GM19025 (cell line): Measurements from ENCODE around the gene VMP1.
"Not testable (repeated sequence)": the region's sequence is repeated elsewhere in the genome, so short reads cannot be mapped to it uniquely, and the experiment has no call there.

Experiments used
- ATAC-seq: cut with Tn5 transposase; IDR thresholded peaks from one replicate; pipeline ENCODE4 v1.9.1; 2021; ENCODE audit warnings: mild to moderate bottlenecking, low read depth, moderate library complexity; ENCODE audit not compliant: unreplicated experiment

VMP1 gene

DNA sequence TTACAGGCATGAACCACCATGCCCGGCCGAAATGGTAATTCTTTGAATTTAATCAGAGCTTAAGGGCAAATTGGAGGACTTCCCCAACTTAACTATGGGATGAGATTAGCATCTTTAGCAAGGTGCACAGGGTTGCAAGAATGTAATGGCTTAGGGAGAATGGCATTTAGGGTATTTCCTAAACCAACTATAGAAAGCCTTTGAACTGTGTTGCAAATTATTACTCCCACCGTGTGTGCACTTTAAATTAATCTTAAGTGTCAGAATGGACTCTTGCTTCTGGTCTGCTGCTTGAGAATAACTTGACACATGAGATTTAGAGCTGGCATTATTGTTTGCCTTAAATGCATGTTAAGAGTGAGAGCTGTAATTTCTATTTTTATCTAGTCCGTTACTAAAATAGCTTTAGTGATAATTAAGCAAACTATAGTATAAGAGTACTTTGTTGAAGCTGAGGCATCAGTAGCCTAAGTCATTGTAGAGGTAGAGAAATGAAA, 125.5 kb downstream of the VMP1 start:
- no peak for ATAC-seq

DNA sequence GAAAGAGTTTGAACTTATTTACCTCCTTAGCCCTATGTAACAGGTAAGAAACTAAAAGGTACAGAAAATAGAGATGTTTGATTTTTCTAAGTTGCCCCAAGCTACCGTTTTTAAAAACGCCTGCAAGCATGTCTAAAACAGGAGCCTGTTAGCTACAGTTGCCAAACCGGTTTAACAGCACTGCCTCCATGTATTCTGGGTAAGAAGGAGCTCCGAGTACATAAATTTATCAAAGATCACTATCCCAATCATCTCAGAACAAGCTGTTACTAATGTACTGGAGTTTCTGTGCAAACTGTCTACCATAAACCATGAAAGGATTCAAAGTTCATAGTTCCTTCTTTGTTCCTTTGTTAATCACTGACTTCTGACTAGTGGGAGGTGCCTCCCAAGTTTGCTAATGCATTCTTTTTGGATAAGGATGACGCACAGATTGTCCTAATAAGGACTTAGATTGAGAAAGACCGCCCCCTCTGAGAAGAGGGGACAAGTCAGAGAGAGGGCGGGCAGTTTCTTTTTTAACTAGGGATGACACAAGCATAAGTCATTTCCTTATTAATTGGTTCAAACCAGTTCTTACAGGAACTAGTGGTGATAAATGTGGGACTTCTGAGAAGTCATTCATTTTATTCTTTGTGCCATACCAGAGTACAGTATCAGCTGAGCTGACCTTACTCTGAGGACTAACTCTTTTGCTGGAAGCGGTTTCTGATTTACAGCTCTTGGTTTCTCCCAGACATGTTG, 130.0 kb downstream of the VMP1 start:
- ATAC-seq: peak; percentile 68

DNA sequence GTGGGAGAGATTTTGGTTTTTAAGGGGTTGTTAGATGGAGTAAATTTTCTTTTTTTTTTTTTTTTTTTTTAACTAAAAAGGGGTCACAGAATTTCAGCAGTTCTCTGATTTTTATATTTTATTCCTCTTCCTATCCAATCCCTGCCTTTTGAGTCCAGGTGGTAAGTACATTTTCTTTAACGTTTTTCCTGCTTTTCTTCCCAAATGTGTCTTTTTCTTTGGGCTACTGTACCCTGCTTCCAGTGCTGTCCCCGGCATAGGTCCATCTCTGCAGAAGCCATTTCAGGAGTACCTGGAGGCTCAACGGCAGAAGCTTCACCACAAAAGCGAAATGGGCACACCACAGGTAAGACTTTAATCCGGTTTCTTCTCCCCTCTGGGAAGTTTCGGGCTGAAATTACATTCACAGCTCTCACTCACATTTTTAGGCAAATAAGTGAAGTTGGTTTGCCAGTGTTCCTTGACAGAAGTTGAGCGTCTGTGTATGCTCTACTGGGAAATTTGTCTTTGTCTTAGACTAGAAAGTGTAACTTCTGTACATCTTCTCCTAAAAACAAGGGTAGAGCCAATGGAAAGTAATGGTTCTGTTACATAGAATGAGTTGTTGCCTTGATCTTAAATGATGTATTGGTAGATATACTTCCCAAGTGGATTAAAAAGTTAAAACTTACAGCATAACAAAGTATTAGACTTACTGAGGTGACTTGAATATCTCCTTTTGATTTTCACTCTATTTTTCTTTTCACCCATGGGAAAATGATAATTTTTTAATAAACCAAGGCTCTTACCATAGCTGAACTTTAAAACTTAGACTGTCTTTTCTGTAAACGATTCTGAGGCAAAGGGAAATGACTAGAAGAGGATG, 130.8 kb downstream of the VMP1 start:
- ATAC-seq: no peak

DNA sequence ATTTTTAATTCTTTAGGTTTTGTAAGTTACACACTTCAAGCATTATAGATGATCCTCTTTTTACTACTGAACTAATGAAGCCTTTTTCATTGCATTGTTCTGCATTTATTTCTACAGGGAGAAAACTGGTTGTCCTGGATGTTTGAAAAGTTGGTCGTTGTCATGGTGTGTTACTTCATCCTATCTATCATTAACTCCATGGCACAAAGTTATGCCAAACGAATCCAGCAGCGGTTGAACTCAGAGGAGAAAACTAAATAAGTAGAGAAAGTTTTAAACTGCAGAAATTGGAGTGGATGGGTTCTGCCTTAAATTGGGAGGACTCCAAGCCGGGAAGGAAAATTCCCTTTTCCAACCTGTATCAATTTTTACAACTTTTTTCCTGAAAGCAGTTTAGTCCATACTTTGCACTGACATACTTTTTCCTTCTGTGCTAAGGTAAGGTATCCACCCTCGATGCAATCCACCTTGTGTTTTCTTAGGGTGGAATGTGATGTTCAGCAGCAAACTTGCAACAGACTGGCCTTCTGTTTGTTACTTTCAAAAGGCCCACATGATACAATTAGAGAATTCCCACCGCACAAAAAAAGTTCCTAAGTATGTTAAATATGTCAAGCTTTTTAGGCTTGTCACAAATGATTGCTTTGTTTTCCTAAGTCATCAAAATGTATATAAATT, 132.3 kb downstream of the VMP1 start:
- no peak for ATAC-seq

DNA sequence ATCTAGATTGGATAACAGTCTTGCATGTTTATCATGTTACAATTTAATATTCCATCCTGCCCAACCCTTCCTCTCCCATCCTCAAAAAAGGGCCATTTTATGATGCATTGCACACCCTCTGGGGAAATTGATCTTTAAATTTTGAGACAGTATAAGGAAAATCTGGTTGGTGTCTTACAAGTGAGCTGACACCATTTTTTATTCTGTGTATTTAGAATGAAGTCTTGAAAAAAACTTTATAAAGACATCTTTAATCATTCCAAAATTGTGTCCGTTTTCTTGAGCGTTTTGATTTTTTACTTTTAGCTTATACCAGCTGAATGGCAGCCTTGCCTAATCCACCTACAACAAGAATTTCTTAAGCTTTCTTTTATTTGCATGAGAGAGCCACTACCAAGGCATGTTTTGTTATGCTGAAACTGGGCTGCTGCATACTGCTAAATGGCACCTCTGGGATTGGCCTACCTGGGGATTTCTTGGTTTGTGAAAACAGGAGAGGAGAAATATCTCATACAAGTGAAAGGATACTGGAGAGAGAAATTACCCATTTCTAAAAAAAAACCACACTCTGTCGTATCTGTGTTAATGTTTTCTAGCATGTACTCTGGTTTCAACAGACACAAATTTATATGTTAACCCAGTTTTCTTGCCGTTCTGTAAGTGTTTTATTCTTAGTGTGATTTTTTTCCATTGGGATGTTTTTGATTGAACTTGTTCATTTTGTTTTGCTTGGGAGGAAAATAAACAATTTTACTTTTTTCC, 133.1 kb downstream of the VMP1 start:
- ATAC-seq: no peak

DNA sequence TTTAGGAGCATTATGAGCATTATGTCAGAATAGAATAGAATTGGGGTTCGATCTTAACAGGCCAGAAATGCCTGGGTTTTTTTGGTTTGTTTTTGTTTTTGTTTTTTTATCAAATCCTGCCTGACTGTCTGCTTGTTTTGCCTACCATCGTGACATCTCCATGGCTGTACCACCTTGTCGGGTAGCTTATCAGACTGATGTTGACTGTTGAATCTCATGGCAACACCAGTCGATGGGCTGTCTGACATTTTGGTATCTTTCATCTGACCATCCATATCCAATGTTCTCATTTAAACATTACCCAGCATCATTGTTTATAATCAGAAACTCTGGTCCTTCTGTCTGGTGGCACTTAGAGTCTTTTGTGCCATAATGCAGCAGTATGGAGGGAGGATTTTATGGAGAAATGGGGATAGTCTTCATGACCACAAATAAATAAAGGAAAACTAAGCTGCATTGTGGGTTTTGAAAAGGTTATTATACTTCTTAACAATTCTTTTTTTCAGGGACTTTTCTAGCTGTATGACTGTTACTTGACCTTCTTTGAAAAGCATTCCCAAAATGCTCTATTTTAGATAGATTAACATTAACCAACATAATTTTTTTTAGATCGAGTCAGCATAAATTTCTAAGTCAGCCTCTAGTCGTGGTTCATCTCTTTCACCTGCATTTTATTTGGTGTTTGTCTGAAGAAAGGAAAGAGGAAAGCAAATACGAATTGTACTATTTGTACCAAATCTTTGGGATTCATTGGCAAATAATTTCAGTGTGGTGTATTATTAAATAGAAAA, 133.8 kb downstream of the VMP1 start:
- ATAC-seq: not testable (repeated sequence)

DNA sequence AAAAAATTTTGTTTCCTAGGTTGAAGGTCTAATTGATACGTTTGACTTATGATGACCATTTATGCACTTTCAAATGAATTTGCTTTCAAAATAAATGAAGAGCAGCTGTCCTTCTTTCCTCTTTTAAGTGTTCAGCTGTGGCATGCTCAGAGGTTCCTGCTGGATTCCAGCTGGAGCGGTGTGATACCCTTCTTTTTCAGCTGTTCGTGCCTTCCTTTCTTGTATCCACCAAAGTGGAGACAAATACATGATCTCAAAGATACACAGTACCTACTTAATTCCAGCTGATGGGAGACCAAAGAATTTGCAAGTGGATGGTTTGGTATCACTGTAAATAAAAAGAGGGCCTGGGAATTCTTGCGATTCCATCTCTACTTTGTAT, 134.4 kb downstream of the VMP1 start:
- ATAC-seq: not testable (repeated sequence)

DNA sequence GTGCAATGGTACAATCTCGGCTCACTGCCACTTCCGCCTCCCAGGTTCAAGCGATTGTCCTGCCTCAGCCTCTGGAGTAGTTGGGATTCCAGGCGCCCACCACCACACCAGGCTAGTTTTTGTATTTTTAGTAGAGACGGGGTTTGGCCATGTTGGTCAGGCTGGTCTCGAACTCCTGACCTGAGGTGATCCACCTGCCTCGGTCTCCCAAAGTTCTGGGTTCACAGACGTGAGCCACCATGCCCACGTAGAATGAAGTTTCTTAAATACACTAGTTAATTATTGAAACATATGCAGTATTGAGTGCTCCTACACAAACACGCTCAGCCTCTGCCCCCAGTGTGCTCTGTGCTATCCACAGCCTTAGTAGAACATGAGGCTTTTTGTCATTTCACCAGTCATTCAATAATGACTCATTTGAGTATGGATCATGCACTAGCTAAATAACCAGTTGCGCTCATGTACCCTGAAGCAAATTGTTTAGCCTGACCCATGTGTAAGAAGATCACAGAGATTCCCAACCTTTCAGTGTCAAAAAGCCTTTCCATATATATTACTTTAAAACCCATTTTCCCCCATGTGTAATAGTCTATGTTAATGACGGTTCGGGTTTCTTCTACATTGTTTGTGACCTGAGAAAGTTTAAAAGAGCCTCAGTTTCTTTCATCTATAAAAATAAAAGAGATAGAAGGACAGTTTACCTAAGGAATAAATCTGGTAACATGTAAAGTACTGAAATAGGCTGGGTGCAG, 135.6 kb downstream of the VMP1 start:
- no peak for ATAC-seq

DNA sequence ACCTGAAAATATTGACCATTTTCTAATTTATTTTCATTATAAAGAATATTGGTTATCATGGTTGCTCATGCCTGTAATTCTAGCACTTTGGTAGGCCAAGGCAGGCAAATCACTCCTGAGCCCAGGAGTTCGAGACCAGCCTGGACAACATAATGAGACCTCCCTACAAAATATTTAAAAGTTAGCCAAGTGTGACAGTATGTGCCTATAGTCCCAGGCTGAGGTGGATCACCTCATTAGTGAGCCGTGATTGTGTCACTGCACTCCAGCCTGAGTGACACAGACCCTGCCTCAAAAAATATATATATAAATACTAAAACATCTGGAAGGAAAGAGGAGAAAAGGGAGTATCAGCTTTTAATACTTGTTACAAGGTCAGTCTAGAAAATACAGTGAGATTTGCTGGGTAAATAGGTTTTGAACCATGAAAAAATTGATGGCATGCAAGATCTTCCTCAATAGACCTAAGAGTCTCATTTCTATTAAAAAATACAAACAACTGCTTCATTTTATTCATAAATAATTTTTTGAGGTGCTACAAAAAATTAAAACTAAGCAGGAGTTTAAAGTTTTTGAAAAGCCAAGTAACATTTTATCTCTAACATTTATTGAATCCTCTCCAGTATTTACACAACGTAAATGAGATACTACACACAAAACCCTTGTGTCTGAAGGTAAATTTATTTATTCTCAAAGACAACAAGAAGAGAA, 137.6 kb downstream of the VMP1 start:
- ATAC-seq: no peak

DNA sequence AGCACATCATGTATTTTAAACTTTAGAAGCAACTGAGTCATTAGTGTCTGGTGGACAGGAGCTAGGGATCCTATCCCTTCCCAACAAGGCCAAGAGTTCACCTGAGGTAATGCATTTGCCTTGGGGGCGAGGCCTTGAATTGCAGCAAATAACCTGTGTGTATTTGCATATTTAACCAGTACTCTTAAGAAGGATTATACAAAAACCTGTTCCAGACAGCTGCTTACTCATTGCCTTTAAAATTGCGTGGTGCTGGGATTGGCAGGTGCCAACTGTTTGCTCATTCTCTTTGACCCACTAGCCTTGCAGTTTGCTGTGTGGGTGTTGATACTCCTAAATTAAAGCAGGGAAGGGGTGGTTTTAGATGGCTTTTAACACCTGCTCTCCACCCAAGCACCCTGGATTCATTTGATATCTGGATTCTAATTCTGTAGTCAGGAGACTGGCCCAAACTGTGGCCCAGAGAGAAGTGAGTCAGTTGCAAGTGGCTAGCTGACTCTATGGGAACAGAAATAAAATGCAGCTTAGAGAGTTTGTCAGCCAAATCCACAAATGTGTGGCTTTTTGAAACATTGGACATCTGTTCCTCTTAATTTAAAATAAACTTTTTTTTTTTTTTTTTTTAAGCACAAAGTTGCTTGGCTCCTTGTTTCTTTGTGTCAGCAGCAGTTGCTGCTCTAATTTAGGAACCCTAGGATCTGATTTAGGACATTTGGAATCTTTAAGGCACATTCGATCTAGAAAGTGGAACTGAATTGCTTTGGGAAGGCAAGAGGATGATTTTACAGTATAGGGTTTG, 138.3 kb downstream of the VMP1 start:
- no peak for ATAC-seq

DNA sequence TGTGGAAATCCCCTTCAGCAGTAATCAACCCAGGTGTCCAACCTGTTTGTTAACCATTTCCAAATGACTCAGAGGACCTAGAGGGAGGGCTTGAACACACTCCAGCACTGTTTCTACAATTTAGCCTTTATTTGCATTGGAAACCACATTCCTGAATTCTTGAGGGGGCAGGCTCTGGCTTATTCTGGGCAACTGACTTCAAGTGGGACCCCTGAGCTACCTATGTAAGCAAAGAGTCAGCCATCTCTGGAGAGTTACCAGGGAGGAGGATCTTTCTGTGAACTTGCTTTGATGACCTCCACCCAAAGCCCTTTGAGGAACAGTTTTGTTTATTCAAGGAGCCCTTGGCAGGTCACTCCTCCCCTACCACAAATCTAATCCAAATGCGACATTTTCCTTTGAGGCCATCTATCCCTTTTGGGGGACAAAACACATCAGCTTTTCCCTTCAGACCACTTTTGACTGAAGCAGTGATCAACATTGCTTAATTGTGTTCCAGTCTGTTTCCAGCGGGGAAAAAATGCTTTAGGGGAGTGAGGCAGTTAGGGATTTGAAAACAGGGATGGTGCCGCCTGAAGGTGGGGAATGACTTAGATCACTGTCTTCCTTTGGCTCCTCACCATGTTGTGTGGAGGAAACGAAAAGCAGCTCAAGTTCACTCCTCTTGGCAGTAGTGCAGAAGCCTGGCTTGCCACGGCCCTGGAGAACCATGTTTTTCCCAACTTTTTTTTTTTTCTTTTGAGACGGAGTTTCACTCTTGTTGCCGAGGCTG, 139.1 kb downstream of the VMP1 start:
- peak; percentile 36 for ATAC-seq

DNA sequence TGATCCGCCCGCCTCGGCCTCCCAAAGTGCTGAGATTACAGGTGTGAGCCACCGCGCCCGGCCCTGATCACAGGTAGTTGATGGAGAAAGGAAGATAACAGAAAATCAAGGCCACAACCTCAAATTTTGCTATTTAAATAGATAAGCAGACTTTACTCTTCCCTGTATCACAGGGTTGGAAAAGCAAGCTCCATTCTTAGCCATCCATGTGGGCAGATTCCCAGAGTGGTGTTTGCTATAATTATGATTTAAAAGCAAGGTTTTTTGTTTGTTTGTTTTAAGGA, 140.9 kb downstream of the VMP1 start:
- no peak for ATAC-seq

DNA sequence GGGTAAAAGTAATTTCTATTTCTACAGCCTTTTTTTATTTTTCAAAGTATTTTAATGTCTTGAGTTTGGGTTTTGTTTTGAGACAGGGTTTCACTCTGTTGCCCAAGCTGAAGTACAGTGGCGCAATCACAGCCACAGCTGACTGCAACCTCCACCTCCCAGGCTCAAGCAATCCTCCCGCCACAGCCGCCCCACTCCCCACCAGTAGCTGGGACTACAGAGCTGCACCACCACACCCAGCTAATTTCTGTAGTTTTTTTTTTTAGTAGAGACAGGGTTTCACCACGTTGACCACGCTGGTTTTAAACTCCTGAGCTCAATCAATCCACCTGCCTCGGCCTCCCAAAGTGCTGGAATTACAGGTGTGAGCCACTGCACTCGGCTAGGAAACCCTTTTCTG, 141.3 kb downstream of the VMP1 start:
- no peak for ATAC-seq

DNA sequence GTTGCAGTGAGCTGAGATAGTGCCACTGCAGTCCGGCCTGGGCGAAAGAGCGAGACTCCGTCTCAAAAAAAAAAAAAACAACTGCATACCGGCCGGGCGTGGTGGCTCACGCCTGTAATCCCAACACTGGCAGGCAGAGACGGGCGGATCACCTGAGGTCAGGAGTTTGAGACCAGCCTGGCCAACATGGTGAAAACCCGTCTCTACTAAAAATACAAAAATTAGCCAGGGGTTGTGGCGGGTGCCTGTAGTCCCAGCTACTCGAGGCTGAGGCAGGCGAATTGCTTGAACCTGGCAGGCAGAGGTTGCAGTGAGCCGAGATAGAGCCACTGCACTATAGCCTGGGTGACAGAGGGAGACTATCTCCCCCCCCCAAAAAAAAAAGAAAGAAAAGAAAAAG, 142.9 kb downstream of the VMP1 start:
- ATAC-seq: not testable (repeated sequence)

DNA sequence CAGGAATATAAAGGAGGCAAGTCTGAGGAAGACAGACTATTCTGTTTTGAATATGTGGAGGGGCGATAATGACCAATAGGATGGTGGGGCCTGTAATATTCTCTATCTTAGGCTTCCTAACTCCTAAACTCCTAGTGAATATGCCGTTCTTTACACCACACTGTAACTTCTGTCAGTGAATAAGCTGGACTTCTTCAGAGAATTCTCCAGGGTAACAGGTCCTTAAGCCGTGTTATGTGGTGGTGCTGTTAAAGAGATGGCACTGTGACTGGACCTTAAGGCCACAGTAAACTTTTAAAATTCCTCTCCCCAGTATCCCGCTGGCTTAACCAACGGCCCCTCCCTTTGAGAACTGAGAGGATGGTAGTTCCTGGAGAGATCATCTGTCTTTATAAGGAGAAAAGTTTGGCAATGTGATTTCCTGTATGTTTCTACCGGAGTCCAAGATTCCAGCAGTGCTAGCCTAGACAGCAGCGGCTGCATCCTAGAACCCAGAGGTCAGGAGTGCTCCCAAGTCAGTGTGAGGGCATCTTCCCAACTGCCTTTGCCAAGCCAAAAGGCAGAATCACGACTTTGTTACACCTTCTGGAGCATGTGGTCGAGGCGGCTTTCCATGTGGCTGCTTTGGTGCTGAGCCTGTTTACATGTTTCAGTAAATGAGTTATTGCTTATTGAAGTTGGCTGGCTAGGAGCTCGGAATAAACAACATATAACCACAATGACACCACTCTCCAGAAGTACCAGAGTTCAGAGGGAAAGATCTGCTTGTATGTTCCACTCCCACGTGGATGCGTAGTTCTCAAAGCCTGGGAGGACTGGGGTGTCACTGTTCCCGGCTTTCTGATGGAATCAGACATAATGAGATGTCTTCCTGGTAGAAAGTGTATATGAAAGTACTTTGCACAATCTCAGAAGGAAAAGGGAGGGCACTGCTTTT, 144.3 kb downstream of the VMP1 start:
- no peak for ATAC-seq

DNA sequence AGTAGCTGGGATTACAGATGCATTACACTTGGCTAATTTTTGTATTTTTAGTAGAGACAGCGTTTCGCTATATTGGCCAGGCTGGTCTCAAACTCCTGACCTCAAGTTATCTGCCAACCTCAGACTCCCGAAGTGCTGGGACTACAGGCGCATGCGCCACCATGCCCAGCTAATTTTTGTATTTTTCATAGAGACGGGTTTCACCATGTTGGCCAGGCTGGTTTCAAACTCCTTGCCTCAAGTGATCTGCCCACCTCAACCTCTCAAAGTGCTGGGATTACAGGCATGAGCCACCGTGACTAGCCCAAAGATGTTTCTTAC, 145.4 kb downstream of the VMP1 start:
- ATAC-seq: not testable (repeated sequence)
